PC-9 (cell line): ENCODE data around the gene EDA. TPM values are rescaled to one million over a fixed set of nuclear protein-coding genes. Genes with fewer than 3 reads are reported as not detected.

ENCODE experiments used
- BruUV-seq: library from RNA; stranded (reverse); fragments of 400-500 nt; replicated peaks from 2 replicates; lab custom pipeline; 2021; lab: Mats Ljungman, UMichigan
- CTCF ChIA-PET: fragments of 300-600 bp; sonication (Branson Sonifier 250); formaldehyde crosslinking; loops from one replicate; lab custom pipeline; 2022; ENCODE audit warnings: antibody characterized with exemption; lab: Charles Lee
- POLR2A ChIA-PET: fragments of 300-600 bp; sonication (Branson Sonifier 250); formaldehyde crosslinking; loops from one replicate; lab custom pipeline; 2022; ENCODE audit warnings: antibody characterized with exemption; ENCODE audit not compliant: unreplicated experiment; lab: Charles Lee
- DNase-seq, 2 experiments: peaks; one replicate each; pipeline versions ENCODE4 v3.0.0 to v3.0.0-alpha.2; 2015 to 2022; ENCODE audit warnings: mixed read lengths in 1 of 2
- H2AFZ ChIP-seq: fragments of 200-600 bp; sonication (generic); 2 replicates; pipeline ENCODE4 v1.8.1; 2017; ENCODE audit warnings: antibody characterized with exemption
- H3F3A ChIP-seq: fragments of 200-600 bp; sonication (generic); 2 replicates; pipeline ENCODE4 v1.8.1; 2017; ENCODE audit warnings: antibody characterized with exemption, mild to moderate bottlenecking, low read depth; ENCODE audit not compliant: insufficient read depth
- H3K27ac ChIP-seq: fragments of 200-600 bp; sonication (generic); 2 replicates; pipeline ENCODE4 v1.6.1; 2016; ENCODE audit warnings: mixed run types
- H3K27me3 ChIP-seq: fragments of 200-600 bp; sonication (generic); 2 replicates; pipeline ENCODE4 v1.6.1; 2016; ENCODE audit warnings: low read depth, mixed run types; ENCODE audit not compliant: insufficient read depth
- H3K36me3 ChIP-seq: fragments of 200-600 bp; sonication (generic); 2 replicates; pipeline ENCODE4 v1.6.1; 2016; ENCODE audit warnings: low read depth, mixed run types
- H3K4me1 ChIP-seq: fragments of 200-600 bp; sonication (generic); replicated peaks from 2 replicates; pipeline ENCODE4 v1.6.1; 2016; ENCODE audit warnings: mixed run types; ENCODE audit not compliant: insufficient read depth
- H3K4me2 ChIP-seq: fragments of 200-600 bp; sonication (generic); 2 replicates; pipeline ENCODE4 v1.6.1; 2017; ENCODE audit warnings: mixed run types
- H3K4me3 ChIP-seq: fragments of 200-600 bp; sonication (generic); 2 replicates; pipeline ENCODE4 v1.6.1; 2016; ENCODE audit warnings: mixed run types
- H3K79me2 ChIP-seq: fragments of 200-600 bp; sonication (generic); 2 replicates; pipeline ENCODE4 v1.6.1; 2017; ENCODE audit warnings: low read depth, mixed run types
- H3K9me2 ChIP-seq: fragments of 200-600 bp; sonication (generic); 2 replicates; pipeline ENCODE4 v1.8.1; 2017; ENCODE audit warnings: mild to moderate bottlenecking; ENCODE audit not compliant: insufficient read depth
- H3K9me3 ChIP-seq: fragments of 200-600 bp; sonication (generic); 2 replicates; pipeline ENCODE4 v1.8.1; 2016; ENCODE audit warnings: low read depth; ENCODE audit not compliant: insufficient read depth
- H4K20me1 ChIP-seq: fragments of 200-600 bp; sonication (generic); 2 replicates; pipeline ENCODE4 v1.8.1; 2017; ENCODE audit not compliant: insufficient read depth
- CTCF ChIP-seq: fragments of 200-600 bp; sonication (generic); conservative IDR thresholded peaks from 2 replicates; pipeline ENCODE4 v1.6.1; 2017; ENCODE audit warnings: mixed run types, antibody characterized with exemption, mild to moderate bottlenecking, moderate library complexity
- EZH2 ChIP-seq: fragments of 200-600 bp; sonication (generic); IDR thresholded peaks from 2 replicates; pipeline ENCODE4 v1.8.0; 2017; ENCODE audit warnings: antibody characterized with exemption, low read depth
- intact Hi-C: fragments of 100-400 bp; cut with micrococcal nuclease; formaldehyde crosslinking; loops from one replicate; pipeline ENCODE4 v1.10.0; 2022; ENCODE audit not compliant: unreplicated experiment
- total RNA-seq: library from RNA; stranded (reverse); gene quantifications from 2 replicates; pipeline ENCODE4 v1.2.3, GENCODE V29; 2021

The EDA gene
- total RNA-seq, 1 experiment from 2014 or later: not detected

GRCh38 chrX:69600182-69600581 lies 15.7 kb upstream of the EDA start:
- H3K27ac ChIP-seq: no peak overlapping the region
- H3K4me1 ChIP-seq: no peaks in the 10 kb centered on the region
- H3F3A ChIP-seq: no peaks in the 10 kb centered on the region
- no peak overlapping the region for H3K4me2 ChIP-seq
- H3K36me3 ChIP-seq: no peaks in the 10 kb centered on the region
- intact Hi-C loops: no loop called here
- no peaks in the 10 kb centered on the region for H3K27me3 ChIP-seq
- TF ChIP-seq CTCF (no peak), EZH2 (no peak)
- ChIA-PET CTCF (no interaction called here), POLR2A (no interaction called here)
- no peak for DNase-seq
- no peaks in the 10 kb centered on the region for H4K20me1 ChIP-seq
- H3K79me2 ChIP-seq: no peaks in the 10 kb centered on the region
- no peak overlapping the region for H2AFZ ChIP-seq
- no peaks in the 10 kb centered on the region for H3K9me3 ChIP-seq
- no peak overlapping the region for H3K4me3 ChIP-seq
- BruUV-seq: no TSS peak
- no peaks in the 10 kb centered on the region for H3K9me2 ChIP-seq

- Histone ChIP-seq H3K9me2 (no peaks in the 10 kb centered on the region), H4K20me1 (no peaks in the 10 kb centered on the region), H3K4me3 (no peak overlapping the region), H2AFZ (no peak overlapping the region), H3K9me3 (no peaks in the 10 kb centered on the region), H3K79me2 (no peaks in the 10 kb centered on the region), H3K4me1 (no peaks in the 10 kb centered on the region), H3K27ac (no peak overlapping the region), H3F3A (no peaks in the 10 kb centered on the region), H3K27me3 (no peaks in the 10 kb centered on the region), H3K36me3 (no peaks in the 10 kb centered on the region), H3K4me2 (no peak overlapping the region)
- no peak for TF ChIP-seq EZH2
- no peak for TF ChIP-seq CTCF
- ChIA-PET POLR2A (no interaction called here), CTCF (no interaction called here)
- no TSS peak for BruUV-seq
- DNase-seq: no peak
- intact Hi-C loops: no loop called here
These were observed 12.2 kb upstream of the EDA start for GRCh38 chrX:69603566-69604194.

GRCh38 chrX:69605521-69605920 lies 10.4 kb upstream of the EDA start:
- H3K27me3 ChIP-seq: no peaks in the 10 kb centered on the region
- no peaks in the 10 kb centered on the region for H4K20me1 ChIP-seq
- no TSS peak for BruUV-seq
- no peak overlapping the region for H3K27ac ChIP-seq
- ChIA-PET POLR2A (no interaction called here), CTCF (no interaction called here)
- no peak for DNase-seq
- H3K9me2 ChIP-seq: no peaks in the 10 kb centered on the region
- H3K4me1 ChIP-seq: no peaks in the 10 kb centered on the region
- no peaks in the 10 kb centered on the region for H3K79me2 ChIP-seq
- no peak overlapping the region for H2AFZ ChIP-seq
- H3K4me3 ChIP-seq: no peak overlapping the region
- H3F3A ChIP-seq: no peaks in the 10 kb centered on the region
- no peak overlapping the region for H3K4me2 ChIP-seq
- H3K36me3 ChIP-seq: no peaks in the 10 kb centered on the region
- intact Hi-C loops: no loop called here
- no peak for TF ChIP-seq CTCF
- TF ChIP-seq EZH2: no peak
- H3K9me3 ChIP-seq: no peaks in the 10 kb centered on the region
